ENCODE data around the gene UCHL5.

- no peak for TF ChIP-seq CTCF (IDR thresholded peaks at IDR 0.05)
- TF ChIP-seq POLR2A (IDR thresholded peaks at IDR 0.05), result no peak
Observed at GRCh38 chr1:192993426-192994085, 65.6 kb downstream of the UCHL5 start.
